ENCODE results near the gene PTTG1IP. TPM values are rescaled to one million over a fixed set of nuclear protein-coding genes. Genes with fewer than 3 reads are reported as not detected.

PTTG1IP gene
- total and polyA plus RNA-seq, 10 of the 15 experiments (the other 5 are each of a cell fraction or from before 2014, with no cell fraction given), result 2.4 to 56.4 (median 44.4) TPM

DNA sequence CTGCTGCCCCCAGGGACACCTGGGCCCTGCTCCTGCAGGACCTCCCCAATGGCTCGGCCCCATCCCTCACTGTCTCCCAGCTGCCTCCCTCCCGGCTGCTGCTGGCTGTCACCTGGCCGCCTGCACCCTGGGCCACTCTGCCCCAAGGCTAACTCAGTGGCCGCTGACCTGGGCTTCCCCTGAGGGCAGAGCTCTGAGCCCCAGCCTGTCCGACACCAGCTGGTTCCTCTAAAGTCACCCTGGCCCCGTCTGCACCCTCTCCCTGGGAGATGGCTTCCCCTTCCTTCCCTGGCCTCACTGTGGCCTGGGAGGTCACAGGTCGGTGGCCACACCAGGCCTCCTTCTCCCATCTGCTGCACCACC lies 32.2 kb upstream of the PTTG1IP start:
- no peaks in the 10 kb centered on the region for H3K27me3 ChIP-seq (replicated peaks in 1 of 2; ENCODE audit: control insufficient read depth in 2 of 2, insufficient read depth in 2 of 2, low read length in 1 of 2)
- H2AFZ ChIP-seq (ENCODE audit: control insufficient read depth, low read depth, low read length), result no peak overlapping the region
- TF ChIP-seq SRF (IDR thresholded peaks at IDR 0.05; ENCODE audit: low read depth in 2 of 2, low read length in 2 of 2) (no peak), STAT1 (conservative IDR thresholded peaks at IDR 0.05) (no peak), SIX5 (IDR thresholded peaks at IDR 0.05; ENCODE audit: low read depth, low read length, severe bottlenecking) (no peak), BHLHE40 (IDR thresholded peaks at IDR 0.05; ENCODE audit: borderline replicate concordance in 1 of 2, low read depth in 2 of 2, low read length in 1 of 2) (no peak), ZNF592 (IDR thresholded peaks at IDR 0.05) (no peak), ZNF207 (IDR thresholded peaks at IDR 0.05; ENCODE audit: borderline replicate concordance) (no peak), NFXL1 (IDR thresholded peaks at IDR 0.05; ENCODE audit: borderline replicate concordance) (no peak), SUPT20H (IDR thresholded peaks at IDR 0.05; ENCODE audit: borderline replicate concordance, control insufficient read depth, low read depth, low read length) (no peak), RB1 (IDR thresholded peaks at IDR 0.05; ENCODE audit: borderline replicate concordance) (no peak), NFYB (IDR thresholded peaks at IDR 0.05; ENCODE audit: insufficient read depth, low read depth, low read length) (no peak), POLR2AphosphoS5 (IDR thresholded peaks at IDR 0.05; ENCODE audit: low read length) (no peak), REST (IDR thresholded peaks at IDR 0.05; ENCODE audit: low read depth, low read length) (no peak)
- ChIA-PET RAD21 (ENCODE audit: unreplicated experiment) (no interaction called here), SMC1A (ENCODE audit: uncharacterized antibody, unreplicated experiment) (no interaction called here), CTCF (no interaction called here), POLR2A (no interaction called here)
- DNase-seq (ENCODE audit: low read depth, low spot score), result no peak
- H3K4me1 ChIP-seq (ENCODE audit: control insufficient read depth, insufficient read depth, low read length), result peaks cover 9% of the 10 kb centered on the region
- ATAC-seq, result no peak
- H3K9me3 ChIP-seq (replicated peaks; ENCODE audit: control insufficient read depth, insufficient read depth, low read length), result no peaks in the 10 kb centered on the region
- H3K9ac ChIP-seq (ENCODE audit: control insufficient read depth, insufficient read depth, low read length), result no peak overlapping the region
- no TSS peak for BruUV-seq (replicated peaks)
- no peak overlapping the region for H3K4me3 ChIP-seq
- in situ Hi-C loops (cut with MboI) (no loop called here), intact Hi-C loops (cut with micrococcal nuclease; ENCODE audit: unreplicated experiment) (no loop called here)
- no peaks in the 10 kb centered on the region for H3K79me2 ChIP-seq (ENCODE audit: control insufficient read depth, insufficient read depth, low read length)
- no peaks in the 10 kb centered on the region for H4K20me1 ChIP-seq (ENCODE audit: control insufficient read depth, insufficient read depth)
- H3K36me3 ChIP-seq (ENCODE audit: control insufficient read depth in 2 of 2, insufficient read depth in 2 of 2, low read length in 1 of 2), result peaks cover 17 to 47% of the 10 kb centered on the region in 2 experiments
- H3K27ac ChIP-seq (ENCODE audit: control insufficient read depth, insufficient read depth), result no peak overlapping the region
- no peak for FAIRE-seq
- 85% methylated on average over 7 of the region's 7 CpGs for WGBS (ENCODE audit: insufficient coverage, insufficient replicate concordance, low lambda C conversion rate, missing lambda C conversion rate)
- no peak overlapping the region for H3K4me2 ChIP-seq (ENCODE audit: control insufficient read depth, insufficient read depth)
